GM18951 (cell line): ENCODE results near the gene ZFHX2.

Experiments used
- POLR2A ChIP-seq: IDR thresholded peaks from 4 replicates; pipeline ENCODE4 v1.6.1; 2011; ENCODE audit warnings: mild to moderate bottlenecking; ENCODE audit not compliant: insufficient read length, insufficient read depth; ENCODE audit errors: extremely low read depth
- in situ Hi-C: fragments of 300-500 bp; cut with MboI; formaldehyde crosslinking; loops from one replicate; pipeline ENCODE4 v1.12.0; 2022; ENCODE audit warnings: low sequenced_read_pairs, mixed read lengths, inconsistent platforms; ENCODE audit not compliant: unreplicated experiment

ZFHX2 gene

DNA sequence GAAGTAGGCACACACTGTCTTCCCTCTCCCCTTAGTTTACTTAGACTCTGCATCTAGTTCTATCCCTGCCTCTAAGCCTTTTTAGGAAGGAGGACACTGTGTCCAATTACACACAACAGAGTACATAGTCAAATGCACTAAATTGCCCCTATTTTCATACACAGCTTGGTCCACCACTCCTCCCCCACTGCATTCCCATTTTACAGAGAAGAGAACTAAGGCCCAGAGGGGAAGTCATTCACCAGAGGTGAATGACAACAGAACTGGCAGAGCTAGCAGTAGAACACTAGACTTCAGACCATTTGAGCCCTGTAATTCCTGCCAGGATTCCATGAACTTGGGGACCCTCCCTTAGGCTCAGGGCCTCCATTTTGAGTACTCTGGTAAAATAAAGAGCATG is 28.2 kb upstream of the ZFHX2 start:
- TF ChIP-seq POLR2A, result no peak
- in situ Hi-C loops, result no loop called here

DNA sequence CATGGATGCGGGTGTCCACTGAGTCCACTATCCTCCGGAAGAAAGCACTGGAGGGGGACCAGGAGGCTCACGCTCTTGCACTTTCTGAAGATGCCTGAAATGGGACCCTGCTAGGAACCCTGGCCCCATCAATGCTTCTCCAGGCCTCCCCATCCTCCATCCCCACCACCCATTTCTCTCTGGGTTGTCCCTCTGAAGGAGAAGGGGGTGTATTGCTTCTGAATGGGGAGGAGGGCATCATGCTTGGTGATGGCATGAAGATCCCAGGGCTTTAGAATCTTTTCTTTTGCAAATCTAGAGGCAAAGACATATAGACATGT is 27.7 kb upstream of the ZFHX2 start:
- in situ Hi-C loops, result no loop called here

DNA sequence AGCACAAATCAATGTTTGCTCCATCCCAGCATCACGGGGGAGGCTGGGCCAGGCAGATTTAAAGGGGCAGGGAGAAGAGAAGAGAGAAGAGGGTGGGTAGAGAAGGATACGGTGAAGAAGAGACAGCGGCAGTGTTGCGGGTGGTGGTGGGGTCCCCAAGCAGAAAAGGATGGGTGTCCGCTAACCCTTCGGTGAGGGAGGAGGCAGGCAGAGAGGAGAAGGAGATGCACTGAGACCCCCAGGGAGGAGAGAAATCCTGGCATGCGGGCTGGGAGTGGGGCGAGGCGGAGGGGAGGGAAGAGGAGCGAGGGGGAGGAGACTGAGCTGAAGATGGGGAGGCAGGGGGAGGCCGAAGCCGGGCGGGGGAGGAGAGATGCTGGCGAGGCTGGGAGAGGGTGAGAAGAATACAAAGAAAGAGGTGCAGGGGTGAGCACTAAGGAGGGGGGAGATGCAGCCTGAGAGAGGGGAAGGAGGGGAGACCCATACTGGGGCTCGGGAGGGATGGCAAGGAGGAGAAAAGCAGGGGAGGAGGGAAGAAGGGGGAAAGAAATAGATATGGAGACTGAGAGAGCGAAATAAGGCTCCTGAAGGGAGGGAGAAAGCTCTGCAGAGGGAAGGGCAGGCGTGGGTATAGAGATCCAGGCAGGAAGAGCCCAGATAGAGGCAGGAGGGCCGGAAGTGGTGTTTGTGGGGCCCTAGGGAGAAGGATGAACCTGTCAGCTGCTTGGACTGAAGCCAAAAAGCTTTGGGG is 27.2 kb upstream of the ZFHX2 start, which contains the start of gene JPH4:
Gene JPH4 (minus strand): TSS at position 231 of the 751 bp plus-strand sequence. CDS start 1,337 bp downstream, outside the sequence.
- in situ Hi-C loops, result no loop called here
- no peak for TF ChIP-seq POLR2A

More for the DNA sequence above, 27.7 kb upstream of the ZFHX2 start:
- no peak for TF ChIP-seq POLR2A

DNA sequence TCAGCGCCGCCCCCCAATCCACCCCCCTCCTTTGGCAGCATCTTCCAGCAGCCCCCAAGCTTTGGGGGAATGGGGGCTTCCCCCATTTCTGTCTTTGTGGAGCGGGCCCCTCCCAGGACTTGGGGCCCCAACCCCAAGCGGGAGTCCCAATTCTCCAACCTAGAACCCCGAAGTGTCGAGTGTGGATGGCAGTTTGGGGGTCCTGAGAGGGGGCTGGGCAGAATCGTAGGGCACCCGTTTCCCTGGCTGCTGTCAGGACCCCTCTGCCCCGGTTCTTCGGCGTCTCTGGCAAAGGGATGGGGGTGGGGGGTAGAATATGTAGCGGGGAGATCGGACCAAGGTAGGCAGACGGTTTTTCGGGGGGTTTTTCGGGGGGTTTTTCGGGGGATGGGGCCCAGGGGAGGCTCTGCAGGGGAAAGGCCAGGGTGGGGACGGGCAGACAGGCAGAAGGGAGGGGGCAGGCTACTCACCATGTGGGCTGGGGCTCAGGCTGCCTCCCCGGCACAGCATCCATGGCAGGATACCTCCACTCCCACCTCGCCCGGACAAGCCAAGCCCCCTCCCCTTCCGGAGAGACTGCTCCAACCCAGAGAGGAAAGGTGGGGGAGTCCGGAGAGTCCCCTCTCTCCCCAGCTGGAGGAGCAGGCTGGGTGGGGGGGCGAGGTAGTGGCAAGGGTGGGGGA is 26.3 kb upstream of the ZFHX2 start:
- in situ Hi-C loops, result no loop called here
- TF ChIP-seq POLR2A, result no peak

DNA sequence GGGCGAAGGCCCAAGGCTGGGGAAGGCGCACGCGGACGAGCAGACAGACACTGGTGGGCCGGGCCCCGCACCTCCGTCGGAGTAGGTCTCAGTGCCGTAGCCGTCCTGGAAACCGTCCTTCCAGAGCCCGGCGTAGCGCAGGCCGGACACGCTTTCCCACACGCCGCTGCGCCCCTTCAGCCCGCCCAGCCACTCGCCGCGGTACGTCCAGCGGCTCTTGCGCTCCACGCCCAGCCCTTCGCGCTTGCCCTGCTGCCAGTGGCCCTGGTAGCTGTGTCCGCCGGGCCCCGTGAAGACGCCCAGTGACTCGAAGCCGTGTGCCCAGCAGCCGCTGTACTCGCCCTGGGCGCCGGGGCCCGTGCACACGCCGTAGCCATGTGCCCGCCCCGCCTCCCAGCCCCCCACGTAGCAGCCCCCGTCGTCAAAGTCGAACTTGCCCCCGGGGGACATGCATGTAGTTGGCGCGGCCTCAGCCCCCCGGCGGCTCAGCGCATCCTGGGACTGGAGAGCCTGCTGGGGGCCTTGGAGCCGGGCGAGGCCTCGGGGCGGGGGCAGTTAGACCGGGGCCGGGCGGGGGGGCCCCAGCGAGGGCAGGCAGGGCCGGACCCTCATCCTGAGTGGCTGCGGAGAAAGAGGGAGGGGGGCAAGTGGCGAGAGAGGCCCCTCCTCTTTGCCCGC is 25.6 kb upstream of the ZFHX2 start:
- TF ChIP-seq POLR2A, result no peak
- in situ Hi-C loops, result no loop called here

DNA sequence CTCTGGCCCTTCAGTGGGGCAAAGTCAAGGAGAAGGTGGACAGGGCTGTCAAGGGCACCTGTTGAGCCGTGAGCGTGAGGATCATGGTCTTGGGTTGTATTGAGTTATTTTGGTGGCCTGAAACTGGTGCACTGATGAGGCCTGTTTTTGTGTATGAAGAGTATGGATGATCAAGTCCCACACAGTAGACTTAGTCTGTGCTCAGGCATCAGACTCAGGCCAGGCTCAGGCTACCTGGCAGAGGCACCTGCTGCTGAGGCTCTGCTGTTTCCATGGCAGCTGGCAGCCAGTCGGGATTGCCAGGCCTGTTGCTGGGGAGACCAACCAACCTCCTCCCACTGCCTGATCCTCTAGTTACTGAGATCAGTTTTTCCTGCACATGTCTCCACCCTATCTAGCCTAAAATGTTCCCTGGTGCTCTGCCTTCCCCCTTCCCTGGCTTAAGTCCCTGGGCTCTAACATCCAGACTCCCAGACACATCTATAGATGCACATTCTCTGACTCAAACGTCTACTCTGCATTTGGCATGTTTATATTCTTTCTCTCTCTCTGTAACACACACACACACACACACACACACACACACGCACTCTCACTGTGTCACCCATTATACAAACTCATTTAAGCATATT is 21.9 kb upstream of the ZFHX2 start:
- TF ChIP-seq POLR2A, result no peak
- in situ Hi-C loops, result no loop called here

DNA sequence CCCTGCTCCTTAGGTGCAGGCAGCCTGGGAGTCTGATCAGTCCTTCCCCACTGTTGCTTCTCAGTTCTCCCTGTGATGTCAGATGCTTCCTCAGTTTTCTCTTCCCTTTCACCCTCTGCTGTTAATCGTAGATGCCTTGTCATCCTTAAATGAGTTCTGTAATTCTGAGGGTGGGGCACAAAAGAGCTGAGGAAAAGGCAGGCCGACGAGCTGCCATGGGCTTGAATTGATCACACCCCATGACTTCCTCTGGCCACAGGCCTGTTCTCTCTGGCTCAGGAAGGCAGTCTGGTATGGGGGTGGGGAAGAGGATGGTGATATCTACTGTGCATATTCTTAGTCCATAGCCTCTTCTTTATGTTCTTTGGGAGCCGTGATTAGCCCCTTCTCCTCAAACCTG is 21.3 kb upstream of the ZFHX2 start:
- in situ Hi-C loops, result no loop called here
- no peak for TF ChIP-seq POLR2A

DNA sequence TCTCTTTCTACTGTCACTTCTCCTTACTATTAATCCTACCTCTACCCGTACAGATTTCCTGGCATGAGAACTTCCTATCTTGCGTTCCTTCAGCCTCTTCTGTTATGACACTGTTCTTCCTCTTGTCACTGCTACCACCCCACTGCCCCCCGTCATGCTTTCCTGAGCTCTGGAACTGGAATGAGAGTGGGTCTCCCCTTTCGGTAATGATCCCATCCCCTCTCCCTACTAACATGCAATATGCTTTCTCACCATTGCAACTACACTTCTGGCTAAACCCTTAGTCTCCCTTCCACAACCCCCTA is 20.9 kb upstream of the ZFHX2 start:
- in situ Hi-C loops, result no loop called here
- TF ChIP-seq POLR2A, result no peak

DNA sequence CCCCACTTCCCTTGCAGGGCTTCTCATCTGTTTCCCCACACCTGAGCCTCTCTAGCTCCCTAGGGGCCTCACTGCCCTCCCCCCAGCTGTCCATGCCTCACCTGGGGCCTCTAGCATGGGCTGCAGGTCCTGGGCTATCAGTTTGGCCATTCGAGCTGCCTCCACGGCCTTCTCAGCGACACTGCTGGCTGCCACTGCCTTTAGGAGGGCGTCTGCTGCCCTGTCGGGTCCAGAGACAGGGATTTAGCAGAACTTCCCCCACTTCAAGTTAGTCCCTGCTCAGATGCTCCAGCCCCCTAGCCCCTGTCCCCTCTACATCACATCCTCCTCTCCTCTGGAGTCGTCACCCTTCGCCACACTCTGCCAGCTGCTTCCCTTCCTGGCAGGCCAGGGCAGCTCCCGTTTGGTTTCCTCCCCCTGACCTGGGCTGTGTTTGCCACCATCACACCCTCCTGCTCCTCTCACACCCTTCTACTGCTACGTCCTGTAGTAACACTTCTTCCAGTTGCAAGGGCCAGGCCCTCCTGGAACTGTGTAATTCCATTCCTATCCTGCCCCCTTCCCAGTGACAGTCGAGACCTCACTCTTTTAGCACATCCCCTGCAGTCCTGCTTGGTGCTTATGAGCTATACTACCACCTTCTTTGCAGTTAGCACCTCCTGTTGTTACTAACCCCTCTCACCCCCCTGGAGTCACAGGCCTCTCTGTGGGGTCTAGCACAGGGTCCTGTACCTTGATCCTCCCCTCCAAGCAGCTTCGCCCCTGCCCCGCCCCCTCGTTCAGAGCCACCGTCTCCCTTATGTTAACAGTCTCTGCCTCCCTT is 20.3 kb upstream of the ZFHX2 start:
- TF ChIP-seq POLR2A, result no peak
- in situ Hi-C loops, result no loop called here

DNA sequence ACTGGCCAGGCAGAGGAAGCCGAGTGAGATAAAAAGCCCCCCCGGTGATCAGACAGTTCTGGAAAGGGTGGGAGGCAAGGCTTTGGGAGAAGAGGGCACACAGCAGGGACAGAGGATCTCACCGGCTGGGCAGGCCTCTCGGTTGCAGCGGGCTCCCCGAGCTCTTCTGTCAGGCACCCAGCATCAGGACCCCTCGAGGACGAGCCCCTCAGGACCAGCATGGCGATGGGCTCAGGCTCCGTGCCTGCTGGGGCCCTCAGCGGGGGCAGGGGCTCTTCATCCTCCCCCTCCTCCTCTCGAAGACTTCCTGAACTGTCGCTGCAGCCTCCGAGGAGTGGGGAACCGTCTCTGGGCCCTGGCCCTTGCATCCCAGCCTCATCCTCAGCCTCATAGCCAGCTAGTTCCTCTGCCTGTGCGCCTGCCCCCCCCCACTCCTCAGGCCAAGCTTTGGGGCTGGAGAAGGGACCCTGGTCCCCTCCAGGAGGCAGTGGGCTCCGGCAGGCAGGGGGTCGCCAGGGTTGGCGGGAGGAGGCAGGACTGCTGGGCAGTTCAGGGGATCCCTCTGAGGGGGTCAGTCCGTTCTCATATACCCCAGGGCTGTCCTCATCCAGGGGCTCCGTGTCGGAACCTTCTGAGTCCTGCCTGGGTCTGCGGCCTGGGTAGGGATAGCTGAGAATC is 19.4 kb upstream of the ZFHX2 start:
- TF ChIP-seq POLR2A, result no peak
- in situ Hi-C loops, result no loop called here

DNA sequence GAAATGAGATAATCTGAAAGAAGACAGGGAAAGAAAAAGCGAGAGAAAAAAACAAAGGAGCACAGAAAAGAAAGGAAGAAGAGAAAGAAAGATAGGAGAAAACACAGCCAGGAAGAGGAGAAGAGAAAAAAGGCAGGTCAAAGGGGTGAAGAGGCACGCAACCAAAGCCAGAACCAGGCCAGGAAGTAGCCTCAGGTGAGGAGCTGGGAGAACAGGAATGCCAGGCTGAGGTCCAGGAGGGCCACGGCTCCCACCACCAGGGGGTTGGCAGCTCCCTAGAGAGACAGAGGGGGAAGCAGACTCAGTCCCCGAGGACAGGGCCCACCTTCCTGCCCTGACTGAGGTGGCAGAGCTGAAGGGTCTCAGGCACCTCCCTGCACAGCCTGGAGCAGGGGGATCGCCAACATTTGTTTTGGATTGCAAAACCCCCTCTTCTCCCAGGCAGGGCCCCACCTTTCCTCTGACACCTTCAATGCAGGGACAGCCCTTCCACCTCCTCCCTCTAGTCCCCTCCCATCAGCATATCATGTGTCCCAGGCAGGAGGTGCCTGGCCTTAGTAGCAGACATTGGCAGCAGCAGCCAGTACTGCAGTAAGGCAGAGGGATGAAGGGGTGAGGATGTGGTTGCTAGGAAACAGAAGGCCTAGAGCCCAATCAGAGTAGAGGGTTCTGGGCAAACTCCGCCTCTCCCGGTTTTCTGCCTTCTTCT is 18.0 kb upstream of the ZFHX2 start:
- in situ Hi-C loops, result no loop called here
- no peak for TF ChIP-seq POLR2A
